ENCODE data around the gene SLC4A7. TPM values are rescaled to one million over a fixed set of nuclear protein-coding genes. Genes with fewer than 3 reads are reported as not detected.

The SLC4A7 gene
- total and polyA plus RNA-seq, 9 of the 15 experiments (the other 6 are each of a cell fraction or from before 2014, with no cell fraction given), result 1.7 to 13.6 (median 8.0) TPM

- Histone ChIP-seq H3K9ac (ENCODE audit: insufficient read depth in 1 of 2, low read depth in 2 of 2, low read length in 2 of 2) (no peak overlapping the region), H3K27ac (ENCODE audit: extremely low read depth, low read depth, low read length) (no peak overlapping the region), H3K79me2 (ENCODE audit: control insufficient read depth, insufficient read depth, low read length) (no peaks in the 10 kb centered on the region), H3K27me3 (ENCODE audit: control insufficient read depth in 2 of 2, insufficient read depth in 2 of 2, low read length in 2 of 2) (no peaks in the 10 kb centered on the region), H3K9me1 (ENCODE audit: control insufficient read depth, insufficient read depth, low read length) (no peaks in the 10 kb centered on the region), H3K4me2 (ENCODE audit: insufficient read depth, low read length) (no peak overlapping the region), H2AFZ (ENCODE audit: low read depth, low read length) (no peak overlapping the region), H3K4me3 (no peak overlapping the region), H3K4me1 (replicated peaks in 1 of 2; ENCODE audit: control insufficient read depth in 2 of 2, insufficient read depth in 2 of 2, low read length in 2 of 2) (no peaks in the 10 kb centered on the region), H3K9me3 (replicated peaks; ENCODE audit: control insufficient read depth, insufficient read depth, low read depth, low read length) (no peaks in the 10 kb centered on the region), H4K20me1 (replicated peaks; ENCODE audit: control insufficient read depth, insufficient read depth, low read length) (no peaks in the 10 kb centered on the region), H3K36me3 (ENCODE audit: control insufficient read depth, insufficient read depth, low read length) (no peaks in the 10 kb centered on the region)
- intact Hi-C loops (cut with micrococcal nuclease), result no loop called here
- ATAC-seq (no peak), FAIRE-seq (no peak), DNase-seq (ENCODE audit: extremely low read depth in 1 of 4, low spot score in 3 of 4) (no peak)
- ChIA-PET CTCF (ENCODE audit: low intra/inter-chr PET ratio) (no interaction called here), POLR2A (no interaction called here)
- WGBS (ENCODE audit: insufficient coverage, low coverage, missing lambda C conversion rate), result 0% methylated on average over 4 of the region's 4 CpGs
- no TSS peak for BruUV-seq (replicated peaks)
- in situ Hi-C loops (cut with MboI), result no loop called here
- TF ChIP-seq DIDO1 (tag; IDR thresholded peaks at IDR 0.05; ENCODE audit: low read depth) (no peak), SP1 (CRISPR knock-in tag; IDR thresholded peaks at IDR 0.05) (no peak), XRCC5 (IDR thresholded peaks at IDR 0.05; ENCODE audit: low read depth, low read length) (no peak), HIVEP1 (CRISPR knock-in tag; IDR thresholded peaks at IDR 0.05) (no peak), BRD9 (IDR thresholded peaks at IDR 0.05; ENCODE audit: low read depth, partially characterized antibody) (no peak), ZNF232 (CRISPR knock-in tag; IDR thresholded peaks at IDR 0.05) (no peak), POLR2H (tag; IDR thresholded peaks at IDR 0.05; ENCODE audit: low read depth) (no peak), PHF21A (IDR thresholded peaks at IDR 0.05; ENCODE audit: borderline replicate concordance, low read depth) (no peak), SOX6 (IDR thresholded peaks at IDR 0.05) (no peak), BMI1 (IDR thresholded peaks at IDR 0.05; ENCODE audit: low read length) (no peak), MBD1 (CRISPR knock-in tag; IDR thresholded peaks at IDR 0.05) (no peak), PHTF2 (CRISPR knock-in tag; IDR thresholded peaks at IDR 0.05) (no peak)
- TF ChIP-seq, protein P1, sequence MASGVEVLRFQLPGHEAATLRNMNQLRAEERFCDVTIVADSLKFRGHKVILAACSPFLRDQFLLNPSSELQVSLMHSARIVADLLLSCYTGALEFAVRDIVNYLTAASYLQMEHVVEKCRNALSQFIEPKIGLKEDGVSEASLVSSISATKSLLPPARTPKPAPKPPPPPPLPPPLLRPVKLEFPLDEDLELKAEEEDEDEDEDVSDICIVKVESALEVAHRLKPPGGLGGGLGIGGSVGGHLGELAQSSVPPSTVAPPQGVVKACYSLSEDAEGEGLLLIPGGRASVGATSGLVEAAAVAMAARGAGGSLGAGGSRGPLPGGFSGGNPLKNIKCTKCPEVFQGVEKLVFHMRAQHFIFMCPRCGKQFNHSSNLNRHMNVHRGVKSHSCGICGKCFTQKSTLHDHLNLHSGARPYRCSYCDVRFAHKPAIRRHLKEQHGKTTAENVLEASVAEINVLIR (CRISPR knock-in tag; IDR thresholded peaks at IDR 0.05), result no peak
- TF ChIP-seq, protein P2, sequence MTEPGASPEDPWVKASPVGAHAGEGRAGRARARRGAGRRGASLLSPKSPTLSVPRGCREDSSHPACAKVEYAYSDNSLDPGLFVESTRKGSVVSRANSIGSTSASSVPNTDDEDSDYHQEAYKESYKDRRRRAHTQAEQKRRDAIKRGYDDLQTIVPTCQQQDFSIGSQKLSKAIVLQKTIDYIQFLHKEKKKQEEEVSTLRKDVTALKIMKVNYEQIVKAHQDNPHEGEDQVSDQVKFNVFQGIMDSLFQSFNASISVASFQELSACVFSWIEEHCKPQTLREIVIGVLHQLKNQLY (CRISPR knock-in tag; conservative IDR thresholded peaks at IDR 0.05), result no peak
- TF ChIP-seq, protein P3, sequence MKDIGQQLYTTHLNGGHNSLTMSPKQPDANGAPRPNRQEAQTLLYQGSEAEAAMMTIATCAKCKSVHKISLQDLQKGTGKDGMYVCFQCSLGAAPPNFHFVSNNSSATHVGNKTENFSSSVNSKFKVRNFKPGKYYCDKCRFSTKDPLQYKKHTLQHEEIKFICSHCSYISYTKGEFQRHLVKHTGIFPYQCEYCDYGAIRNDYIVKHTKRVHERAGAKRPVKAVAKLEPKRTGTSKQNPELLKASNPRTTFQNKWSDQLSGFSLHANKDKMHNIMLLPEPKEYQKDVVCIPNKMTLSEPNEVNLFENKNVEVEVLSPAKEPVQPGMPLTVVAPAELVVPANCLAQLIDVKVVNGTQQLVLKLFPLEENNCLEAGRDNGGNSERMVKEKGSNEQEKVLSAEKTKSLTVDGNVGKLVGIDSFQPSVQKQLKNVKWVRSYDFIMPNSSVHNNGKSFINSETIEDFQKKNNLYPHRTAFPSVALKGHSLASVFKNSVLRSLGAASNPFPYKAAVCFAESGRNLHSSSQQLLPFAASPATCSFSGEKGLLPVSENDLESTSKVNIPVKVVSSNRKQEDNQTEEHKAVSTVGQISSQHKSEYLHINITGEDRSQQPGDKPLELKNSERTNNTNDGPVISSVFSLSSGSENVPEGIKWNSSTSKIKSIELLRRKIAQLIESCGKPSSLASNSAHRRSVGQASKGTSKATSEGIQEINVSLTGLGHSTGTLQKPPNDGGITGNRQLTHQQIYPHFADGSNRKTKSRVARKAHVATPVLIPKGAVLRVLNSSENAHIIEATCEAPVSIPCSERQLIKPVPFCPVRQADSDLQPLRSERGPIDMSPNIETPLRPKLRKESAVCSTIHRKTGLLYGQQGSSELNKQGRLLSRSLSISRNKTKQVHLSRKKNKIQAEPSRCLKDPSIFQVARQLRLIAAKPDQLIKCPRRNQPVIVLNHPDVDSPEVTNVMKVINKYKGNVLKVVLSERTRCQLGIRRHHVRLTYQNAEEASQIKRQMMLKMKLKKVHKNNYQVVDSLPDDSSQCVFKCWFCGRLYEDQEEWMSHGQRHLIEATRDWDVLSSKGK (CRISPR knock-in tag; IDR thresholded peaks at IDR 0.05), result no peak
These were observed 129.5 kb downstream of the SLC4A7 start for GRCh38 chr3:27354588-27355203.
